ENCODE results near the gene GMNN. TPM values are rescaled to one million over a fixed set of nuclear protein-coding genes. Genes with fewer than 3 reads are reported as not detected.
"Not testable (repeated sequence)": the region's sequence is repeated elsewhere in the genome, so short reads cannot be mapped to it uniquely, and the experiment has no call there.

GMNN gene
- total RNA-seq, 1 experiment from 2014 or later = 111 TPM

- Histone ChIP-seq H3K36me3 (ENCODE audit: insufficient read depth, low read length, poor library complexity, severe bottlenecking) (no peaks in the 10 kb centered on the region), H3K9me3 (ENCODE audit: low read depth, low read length, poor library complexity, severe bottlenecking) (no peaks in the 10 kb centered on the region), H3K27ac (ENCODE audit: low read depth, low read length, poor library complexity, severe bottlenecking) (no peak overlapping the region), H3K4me1 (ENCODE audit: insufficient read depth, low read length, poor library complexity, severe bottlenecking) (no peaks in the 10 kb centered on the region), H3K27me3 (replicated peaks; ENCODE audit: insufficient read depth, low read depth, low read length, poor library complexity) (no peaks in the 10 kb centered on the region), H3K4me3 (ENCODE audit: low read depth, low read length, poor library complexity, severe bottlenecking) (no peak overlapping the region)
- CTCF ChIA-PET = no interaction called here
- no peak for TF ChIP-seq CTCF (conservative IDR thresholded peaks at IDR 0.05; ENCODE audit: low read depth, low read length)
- no peak for TF ChIP-seq EZH2 (IDR thresholded peaks at IDR 0.05; ENCODE audit: borderline replicate concordance, low read depth, low read length, poor library complexity, severe bottlenecking)
- intact Hi-C loops (cut with micrococcal nuclease; ENCODE audit: unreplicated experiment) = no loop called here
- no peak for DNase-seq (ENCODE audit: low spot score)
- POLR2A ChIA-PET (ENCODE audit: low non-redundant PET) = no interaction called here
- BruUV-seq (replicated peaks) = no TSS peak
Measured at GRCh38 chr6:24753545-24753944, 21.2 kb upstream of the GMNN start.

DNA sequence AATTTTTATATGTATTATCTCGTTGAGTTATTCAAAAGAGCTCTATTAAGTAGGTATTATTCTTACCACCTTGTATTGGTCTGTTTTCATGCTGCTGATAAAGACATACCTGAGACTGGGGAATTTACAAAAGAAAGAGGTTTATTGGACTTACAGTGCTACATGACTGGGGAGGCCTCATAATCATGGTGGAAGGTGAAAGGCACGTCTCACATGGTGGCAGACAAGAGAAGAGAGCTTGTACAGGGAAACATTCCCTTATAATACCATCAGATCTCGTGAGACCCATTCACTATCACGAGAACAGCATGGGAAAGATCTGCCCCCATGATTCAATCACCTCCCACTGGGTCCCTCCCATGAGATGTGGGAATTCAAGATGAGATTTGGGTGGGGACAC is 20.4 kb upstream of the GMNN start:
- H3K27ac ChIP-seq (ENCODE audit: low read depth, low read length, poor library complexity, severe bottlenecking); H3K4me3 ChIP-seq (ENCODE audit: low read depth, low read length, poor library complexity, severe bottlenecking); H3K9me3 ChIP-seq (ENCODE audit: low read depth, low read length, poor library complexity, severe bottlenecking); CTCF ChIA-PET; H3K27me3 ChIP-seq (replicated peaks; ENCODE audit: insufficient read depth, low read depth, low read length, poor library complexity); DNase-seq (ENCODE audit: low spot score); BruUV-seq (replicated peaks); H3K36me3 ChIP-seq (ENCODE audit: insufficient read depth, low read length, poor library complexity, severe bottlenecking); POLR2A ChIA-PET (ENCODE audit: low non-redundant PET); intact Hi-C loops (cut with micrococcal nuclease; ENCODE audit: unreplicated experiment); H3K4me1 ChIP-seq (ENCODE audit: insufficient read depth, low read length, poor library complexity, severe bottlenecking): not testable (repeated sequence)

DNA sequence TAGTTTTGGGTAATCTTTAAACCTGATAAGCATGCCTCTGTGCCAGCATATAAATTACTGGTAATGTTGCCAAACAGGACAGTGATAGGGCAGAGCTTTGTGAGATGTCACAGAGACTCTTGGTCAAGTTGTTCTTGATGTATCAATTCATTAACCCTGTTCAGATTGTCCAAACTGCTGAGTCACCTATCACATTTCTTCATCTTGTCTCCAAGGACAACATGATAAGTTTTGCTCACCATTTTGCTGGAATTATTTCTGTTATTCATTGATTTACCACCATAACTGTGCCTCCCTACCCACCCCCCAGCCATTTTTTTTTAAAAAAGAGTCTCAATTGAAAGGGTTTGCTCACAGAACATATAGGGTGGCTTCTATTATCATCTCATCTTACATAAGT is 19.5 kb upstream of the GMNN start:
- H3K9me3 ChIP-seq (ENCODE audit: low read depth, low read length, poor library complexity, severe bottlenecking) = no peaks in the 10 kb centered on the region
- no peaks in the 10 kb centered on the region for H3K27me3 ChIP-seq (replicated peaks; ENCODE audit: insufficient read depth, low read depth, low read length, poor library complexity)
- H3K27ac ChIP-seq (ENCODE audit: low read depth, low read length, poor library complexity, severe bottlenecking) = no peak overlapping the region
- POLR2A ChIA-PET (ENCODE audit: low non-redundant PET) = no interaction called here
- no peaks in the 10 kb centered on the region for H3K4me1 ChIP-seq (ENCODE audit: insufficient read depth, low read length, poor library complexity, severe bottlenecking)
- DNase-seq (ENCODE audit: low spot score) = no peak
- no TSS peak for BruUV-seq (replicated peaks)
- intact Hi-C loops (cut with micrococcal nuclease; ENCODE audit: unreplicated experiment) = no loop called here
- no peaks in the 10 kb centered on the region for H3K36me3 ChIP-seq (ENCODE audit: insufficient read depth, low read length, poor library complexity, severe bottlenecking)
- CTCF ChIA-PET = no interaction called here
- H3K4me3 ChIP-seq (ENCODE audit: low read depth, low read length, poor library complexity, severe bottlenecking) = no peak overlapping the region
- TF ChIP-seq EZH2 (IDR thresholded peaks at IDR 0.05; ENCODE audit: borderline replicate concordance, low read depth, low read length, poor library complexity, severe bottlenecking) (no peak), CTCF (conservative IDR thresholded peaks at IDR 0.05; ENCODE audit: low read depth, low read length) (no peak)

DNA sequence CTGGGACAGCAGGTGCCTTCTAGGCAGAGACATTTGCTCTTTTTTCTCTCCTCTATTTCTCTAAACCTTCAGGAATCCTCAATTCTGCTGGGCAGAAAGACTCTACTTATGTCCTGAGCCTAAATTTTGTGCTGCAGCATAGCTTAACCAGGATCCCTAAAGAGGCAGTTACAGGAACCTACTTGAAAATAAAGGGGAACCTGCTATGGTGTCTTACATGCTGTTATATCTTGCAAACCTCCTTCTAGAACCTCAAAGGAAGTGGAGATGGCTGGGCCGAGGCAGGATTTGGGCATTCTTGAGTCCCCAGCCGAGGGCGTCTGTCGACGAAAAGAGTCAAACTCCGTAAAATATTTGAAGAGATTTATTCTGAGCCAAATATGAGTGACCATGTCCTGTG is 17.1 kb upstream of the GMNN start:
- DNase-seq (ENCODE audit: low spot score) = no peak
- intact Hi-C loops (cut with micrococcal nuclease; ENCODE audit: unreplicated experiment) = no loop called here
- no peaks in the 10 kb centered on the region for H3K4me1 ChIP-seq (ENCODE audit: insufficient read depth, low read length, poor library complexity, severe bottlenecking)
- H3K27me3 ChIP-seq (replicated peaks; ENCODE audit: insufficient read depth, low read depth, low read length, poor library complexity) = no peaks in the 10 kb centered on the region
- no peaks in the 10 kb centered on the region for H3K36me3 ChIP-seq (ENCODE audit: insufficient read depth, low read length, poor library complexity, severe bottlenecking)
- ChIA-PET POLR2A (ENCODE audit: low non-redundant PET) (no interaction called here), CTCF (no interaction called here)
- TF ChIP-seq CTCF (conservative IDR thresholded peaks at IDR 0.05; ENCODE audit: low read depth, low read length) (no peak), EZH2 (IDR thresholded peaks at IDR 0.05; ENCODE audit: borderline replicate concordance, low read depth, low read length, poor library complexity, severe bottlenecking) (no peak)
- H3K4me3 ChIP-seq (ENCODE audit: low read depth, low read length, poor library complexity, severe bottlenecking) = no peak overlapping the region
- no peaks in the 10 kb centered on the region for H3K9me3 ChIP-seq (ENCODE audit: low read depth, low read length, poor library complexity, severe bottlenecking)
- H3K27ac ChIP-seq (ENCODE audit: low read depth, low read length, poor library complexity, severe bottlenecking) = no peak overlapping the region
- BruUV-seq (replicated peaks) = no TSS peak
